BJ (cell line): Measurements from ENCODE around the gene ST6GAL1. TPM values are rescaled to one million over a fixed set of nuclear protein-coding genes. Genes with fewer than 3 reads are reported as not detected.

Experiments used
- CTCF ChIA-PET: fragments of 350-600 bp; formaldehyde crosslinking; extraction: SDS; loops from one replicate; lab custom pipeline; 2021; ENCODE audit warnings: antibody characterized with exemption, inconsistent platforms; lab: Yijun Ruan, JAX
- POLR2A ChIA-PET: fragments of 300-600 bp; sonication (Branson Sonifier 250); formaldehyde crosslinking; extraction: SDS; loops from one replicate; lab custom pipeline; 2021; ENCODE audit warnings: antibody characterized with exemption; lab: Charles Lee
- DNase-seq: peaks from one replicate; pipeline ENCODE4 v3.0.0-alpha.2; 2011; ENCODE audit warnings: low read depth
- H3K27me3 ChIP-seq: 2 replicates; pipeline ENCODE4 v1.6.0; 2011; ENCODE audit warnings: low read length; ENCODE audit not compliant: control insufficient read depth, insufficient read depth
- H3K36me3 ChIP-seq: 2 replicates; pipeline ENCODE4 v1.5.1; 2011; ENCODE audit warnings: low read length; ENCODE audit not compliant: control insufficient read depth, insufficient read depth
- H3K4me3 ChIP-seq: 2 replicates; pipeline ENCODE4 v1.5.1; 2011; ENCODE audit warnings: low read depth, mild to moderate bottlenecking, control low read depth, low read length
- polyA plus RNA-seq: library from polyadenylated mRNA; depleted of rRNA; stranded (reverse); fragments of >200 nt; gene quantifications from 2 replicates; pipeline ENCODE4 v1.2.3, GENCODE V29; 2011
- TF ChIP-seq, protein P1 (sequence below): IDR thresholded peaks from 2 replicates; pipeline ENCODE4 v1.5.1; 2011; ENCODE audit warnings: low read depth, mild to moderate bottlenecking, control low read depth, inconsistent platforms, low read length, moderate library complexity; ENCODE audit not compliant: insufficient read depth

The ST6GAL1 gene
- polyA plus RNA-seq, 1 experiment, result 1.5 TPM

- H3K4me3 ChIP-seq, result no peak overlapping the region
- no peaks in the 10 kb centered on the region for H3K27me3 ChIP-seq
- H3K36me3 ChIP-seq, result no peaks in the 10 kb centered on the region
- TF ChIP-seq, protein P1, sequence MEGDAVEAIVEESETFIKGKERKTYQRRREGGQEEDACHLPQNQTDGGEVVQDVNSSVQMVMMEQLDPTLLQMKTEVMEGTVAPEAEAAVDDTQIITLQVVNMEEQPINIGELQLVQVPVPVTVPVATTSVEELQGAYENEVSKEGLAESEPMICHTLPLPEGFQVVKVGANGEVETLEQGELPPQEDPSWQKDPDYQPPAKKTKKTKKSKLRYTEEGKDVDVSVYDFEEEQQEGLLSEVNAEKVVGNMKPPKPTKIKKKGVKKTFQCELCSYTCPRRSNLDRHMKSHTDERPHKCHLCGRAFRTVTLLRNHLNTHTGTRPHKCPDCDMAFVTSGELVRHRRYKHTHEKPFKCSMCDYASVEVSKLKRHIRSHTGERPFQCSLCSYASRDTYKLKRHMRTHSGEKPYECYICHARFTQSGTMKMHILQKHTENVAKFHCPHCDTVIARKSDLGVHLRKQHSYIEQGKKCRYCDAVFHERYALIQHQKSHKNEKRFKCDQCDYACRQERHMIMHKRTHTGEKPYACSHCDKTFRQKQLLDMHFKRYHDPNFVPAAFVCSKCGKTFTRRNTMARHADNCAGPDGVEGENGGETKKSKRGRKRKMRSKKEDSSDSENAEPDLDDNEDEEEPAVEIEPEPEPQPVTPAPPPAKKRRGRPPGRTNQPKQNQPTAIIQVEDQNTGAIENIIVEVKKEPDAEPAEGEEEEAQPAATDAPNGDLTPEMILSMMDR, result no peak
- no peak for DNase-seq
- CTCF ChIA-PET, result interaction anchor here (0.6 to 1.3 kb wide), 4 partner anchors 11 to 146 kb away, joined by 3 to 4 read pairs (median 3); no protein-coding TSS in a partner anchor
- POLR2A ChIA-PET, result no interaction called here
Observed at GRCh38 chr3:186994000-186994955, 64.0 kb downstream of the ST6GAL1 start.

DNA sequence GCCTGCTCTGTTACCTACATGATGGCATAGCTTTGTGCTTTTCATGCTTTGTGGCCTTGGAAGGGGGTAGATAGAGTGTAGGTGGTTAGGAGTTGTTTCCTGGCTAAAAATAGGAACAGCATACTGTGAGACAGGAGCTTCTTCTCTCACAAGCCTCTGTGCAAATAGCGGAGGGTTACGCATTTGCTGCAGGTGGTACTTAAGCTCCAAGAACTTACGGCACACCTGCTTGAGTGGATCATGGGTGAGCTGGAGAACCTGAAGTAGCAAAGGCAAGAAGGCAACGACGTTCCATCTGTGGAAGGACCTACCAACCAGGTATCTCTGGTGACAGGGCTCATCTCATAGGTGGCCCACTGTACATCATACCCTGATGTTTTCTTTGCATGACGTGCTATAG, 66.0 kb downstream of the ST6GAL1 start:
- H3K4me3 ChIP-seq, result no peak overlapping the region
- ChIA-PET POLR2A (no interaction called here), CTCF (interaction anchor here (0.6 to 1.2 kb wide), 3 partner anchors 8 to 151 kb away, joined by 3 read pairs; no protein-coding TSS in a partner anchor)
- no peaks in the 10 kb centered on the region for H3K36me3 ChIP-seq
- no peaks in the 10 kb centered on the region for H3K27me3 ChIP-seq
- TF ChIP-seq, protein P1, result no peak
- no peak for DNase-seq

DNA sequence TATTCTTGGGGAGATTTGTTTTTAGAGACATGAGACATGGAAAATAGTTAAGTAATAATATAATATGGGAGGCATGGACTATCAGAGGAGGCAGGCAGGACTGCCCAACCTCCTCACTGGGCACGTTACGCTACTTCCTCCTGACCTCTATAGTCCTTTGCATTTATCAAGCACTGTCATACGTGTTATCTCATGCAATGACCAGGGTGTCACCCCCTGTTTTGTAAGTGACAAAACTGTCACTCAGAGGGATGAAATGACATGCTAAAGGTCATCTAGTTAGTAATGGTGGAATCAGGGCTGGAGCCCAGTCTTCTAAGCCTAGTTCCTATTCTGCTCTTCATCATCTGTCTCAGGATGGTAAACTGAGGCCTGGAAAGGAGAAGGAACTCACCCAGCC, 66.7 kb downstream of the ST6GAL1 start:
- no peaks in the 10 kb centered on the region for H3K36me3 ChIP-seq
- ChIA-PET CTCF (no interaction called here), POLR2A (no interaction called here)
- no peaks in the 10 kb centered on the region for H3K27me3 ChIP-seq
- no peak for DNase-seq
- no peak overlapping the region for H3K4me3 ChIP-seq
- TF ChIP-seq, protein P1, result no peak

DNA sequence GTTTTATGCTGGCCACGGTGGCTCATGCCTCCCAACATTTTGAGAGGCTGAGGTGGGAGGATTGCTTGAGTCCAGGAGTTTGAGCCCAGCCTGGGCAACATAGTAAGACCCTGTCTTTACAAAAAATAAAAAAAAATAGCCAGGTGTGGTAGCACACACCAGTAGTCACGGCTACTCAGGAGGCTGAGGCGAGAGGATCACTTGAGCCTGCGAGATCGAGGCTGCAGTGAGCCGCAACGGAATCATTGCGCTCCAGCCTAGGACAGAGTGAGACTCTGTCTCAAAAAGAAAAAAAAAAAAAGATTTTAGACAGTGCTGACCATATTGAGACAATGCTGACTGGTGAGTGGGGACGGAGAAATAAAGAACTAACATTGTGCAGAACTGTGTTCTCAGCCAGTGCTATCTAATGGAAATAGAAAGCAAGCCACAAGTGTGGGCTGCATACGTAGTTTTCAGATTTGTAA, 67.2 kb downstream of the ST6GAL1 start:
- Histone ChIP-seq H3K36me3 (no peaks in the 10 kb centered on the region), H3K27me3 (no peaks in the 10 kb centered on the region), H3K4me3 (no peak overlapping the region)
- TF ChIP-seq, protein P1, result no peak
- ChIA-PET POLR2A (interaction anchor here (0.6 kb wide), 1 partner anchor 31 kb away, joined by 3 read pairs; no protein-coding TSS in a partner anchor), CTCF (no interaction called here)
- no peak for DNase-seq

- ChIA-PET POLR2A (no interaction called here), CTCF (interaction anchor here (0.9 kb wide), 1 partner anchor 60 kb away, joined by 3 read pairs; no protein-coding TSS in a partner anchor)
Observed at GRCh38 chr3:186998937-186999368, 68.6 kb downstream of the ST6GAL1 start.

More at GRCh38 chr3:186998937-186999368, 68.6 kb downstream of the ST6GAL1 start:
- H3K27me3 ChIP-seq, result no peaks in the 10 kb centered on the region
- H3K36me3 ChIP-seq, result no peaks in the 10 kb centered on the region
- DNase-seq, result no peak
- no peak overlapping the region for H3K4me3 ChIP-seq
- TF ChIP-seq, protein P1, result no peak
